Natural killer cell treated with Interleukin-12 subunit alpha and Interleukin-12 subunit beta and Interleukin-15 and Interleukin-18, amount 100 ng/mL, for 72 hours (primary cell): ENCODE data around the gene ADAMTS15. TPM values are rescaled to one million over a fixed set of nuclear protein-coding genes. Genes with fewer than 3 reads are reported as not detected.
A peak's percentile ranks its signal among the peaks of the same experiment; 100 is the strongest.
"Not testable (repeated sequence)": the region's sequence is repeated elsewhere in the genome, so short reads cannot be mapped to it uniquely, and the experiment has no call there.

Experiments
- ATAC-seq, 2 donors: fragments of 150-1000 bp; cut with Tn5 transposase in 1 of 2; sonication (Bioruptor Pico), chemical (Tn5 transposase) in 1 of 2; 2 replicates each; pipeline ENCODE4 v1.10.0; 2021
- DNase-seq: peaks from one replicate; pipeline ENCODE4 v3.0.0; 2022; ENCODE audit warnings: low spot score
- H3K27ac Mint-ChIP-seq, 2 donors: 1 replicate in 1 of 2; 2 replicates in 1 of 2; pipeline ENCODE4 v1.8.0; 2022; ENCODE audit warnings: mixed read lengths in 2 of 2, mild to moderate bottlenecking in 1 of 2, moderate library complexity in 1 of 2
- H3K27me3 Mint-ChIP-seq, 2 donors: 1 replicate in 1 of 2; 2 replicates in 1 of 2; pipeline ENCODE4 v1.8.0; 2022; ENCODE audit warnings: mixed read lengths in 2 of 2
- H3K36me3 Mint-ChIP-seq: one replicate; pipeline ENCODE4 v1.8.0; 2022; ENCODE audit warnings: mixed read lengths
- H3K4me1 Mint-ChIP-seq, 2 donors: 1 replicate in 1 of 2; 2 replicates in 1 of 2; pipeline ENCODE4 v1.8.0; 2022; ENCODE audit warnings: low read depth in 2 of 2, mixed read lengths in 2 of 2, mild to moderate bottlenecking in 1 of 2
- H3K4me3 Mint-ChIP-seq: one replicate; pipeline ENCODE4 v1.8.0; 2022; ENCODE audit warnings: mixed read lengths
- H3K9me3 Mint-ChIP-seq: 2 replicates; pipeline ENCODE4 v1.8.0; 2022; ENCODE audit warnings: mixed read lengths
- total RNA-seq, 2 donors: library from RNA; stranded (reverse); gene quantifications; one replicate each; pipeline ENCODE4 v1.2.3, GENCODE V29; 2022

ADAMTS15 gene
- total RNA-seq, 2 donors from 2014 or later: not detected

DNA sequence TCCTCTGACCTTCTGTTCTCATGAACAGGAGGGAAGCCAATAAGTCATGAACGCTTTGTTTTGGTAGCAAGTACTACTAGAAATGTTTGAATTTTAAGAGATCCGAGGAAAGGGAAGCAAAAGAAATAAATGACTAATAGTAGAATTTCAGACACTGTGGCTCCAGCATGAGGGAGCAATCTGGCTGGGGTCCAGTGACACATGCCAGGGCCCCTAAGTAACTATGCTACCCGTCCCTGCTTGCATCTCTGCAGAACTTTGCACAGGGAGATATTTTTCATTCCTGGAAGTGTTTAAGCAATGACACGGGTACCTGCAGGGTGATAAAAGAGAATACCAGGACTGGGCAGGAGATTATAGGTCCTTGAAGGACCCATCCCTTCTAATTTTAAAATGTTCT, 12.8 kb upstream of the ADAMTS15 start:
- H3K4me1 Mint-ChIP-seq: peaks cover 19 to 25% of the 10 kb centered on the region in 2 donors
- ATAC-seq (no peak), DNase-seq (no peak)
- H3K36me3 Mint-ChIP-seq: no peaks in the 10 kb centered on the region
- H3K27me3 Mint-ChIP-seq: peaks cover 9 to 11% of the 10 kb centered on the region in 2 donors
- no peak overlapping the region for H3K27ac Mint-ChIP-seq
- no peaks in the 10 kb centered on the region for H3K9me3 Mint-ChIP-seq
- no peak overlapping the region for H3K4me3 Mint-ChIP-seq

GRCh38 chr11:130436171-130436570, 12.3 kb upstream of the ADAMTS15 start:
- Mint-ChIP-seq H3K27ac (no peak overlapping the region), H3K9me3 (no peaks in the 10 kb centered on the region), H3K4me1 (peaks cover 18 to 25% of the 10 kb centered on the region in 2 donors), H3K27me3 (peaks cover 4 to 10% of the 10 kb centered on the region in 2 donors), H3K4me3 (no peak overlapping the region), H3K36me3 (no peaks in the 10 kb centered on the region)
- DNase-seq: no peak
- ATAC-seq: no peak

GRCh38 chr11:130437848-130438247, 10.6 kb upstream of the ADAMTS15 start:
- no peak for ATAC-seq
- Mint-ChIP-seq H3K4me1 (peaks cover 16 to 25% of the 10 kb centered on the region in 2 donors), H3K27ac (peak overlapping the region in 1 of 2 donors; percentile 27), H3K27me3 (peaks cover 0 to 11% of the 10 kb centered on the region in 2 donors), H3K36me3 (no peaks in the 10 kb centered on the region), H3K4me3 (peak overlapping the region; percentile 36), H3K9me3 (no peaks in the 10 kb centered on the region)
- DNase-seq: peak; percentile 56

DNA sequence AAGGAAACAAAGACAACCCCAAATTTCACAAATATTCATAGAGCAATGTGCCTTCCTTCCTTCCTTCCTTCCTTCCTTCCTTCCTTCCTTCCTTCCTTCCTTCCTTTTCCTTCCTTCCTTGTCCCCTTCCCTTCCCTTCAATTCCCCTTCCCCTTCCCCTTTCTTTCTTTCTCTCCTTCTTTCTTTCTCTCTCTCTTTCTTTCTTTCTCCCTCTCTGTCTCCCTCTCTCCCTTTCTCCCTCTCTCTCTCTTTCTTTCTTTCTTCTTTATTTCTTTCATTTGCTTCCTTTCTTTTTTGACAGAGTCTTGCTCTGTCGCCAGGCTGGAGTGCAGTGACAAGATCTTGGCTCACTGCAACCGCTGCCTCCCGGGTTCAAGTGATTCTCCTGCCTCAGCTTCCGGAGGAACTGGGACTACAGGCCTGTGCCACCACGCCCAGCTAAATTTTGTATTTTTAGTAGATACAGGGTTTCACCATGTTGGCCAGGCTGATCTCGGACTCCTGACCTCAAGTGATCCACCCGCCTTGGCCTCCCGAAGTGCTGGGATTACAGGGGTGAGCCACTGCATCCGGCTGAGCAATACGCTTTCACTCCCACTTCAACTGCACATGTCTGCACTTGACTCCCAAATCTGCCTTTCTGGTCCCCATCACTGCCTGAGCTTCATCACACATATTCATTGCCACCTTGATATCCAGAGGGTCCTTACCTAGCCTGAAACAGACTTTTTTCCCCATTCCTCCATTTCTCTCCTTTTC, 9.9 kb upstream of the ADAMTS15 start:
- peaks cover 16 to 25% of the 10 kb centered on the region in 2 donors for H3K4me1 Mint-ChIP-seq
- H3K9me3 Mint-ChIP-seq, H3K36me3 Mint-ChIP-seq, DNase-seq, ATAC-seq: not testable (repeated sequence)
- H3K4me3 Mint-ChIP-seq: peak overlapping the region; percentile 69
- H3K27me3 Mint-ChIP-seq: peaks cover 0 to 11% of the 10 kb centered on the region in 2 donors
- H3K27ac Mint-ChIP-seq: peak overlapping the region; percentile 58 to 66

GRCh38 chr11:130439160-130439519, 9.3 kb upstream of the ADAMTS15 start:
- no peaks in the 10 kb centered on the region for H3K36me3 Mint-ChIP-seq
- peak overlapping the region; percentile 58 to 66 for H3K27ac Mint-ChIP-seq
- H3K4me1 Mint-ChIP-seq: peaks cover 16 to 25% of the 10 kb centered on the region in 2 donors
- H3K9me3 Mint-ChIP-seq: no peaks in the 10 kb centered on the region
- H3K4me3 Mint-ChIP-seq: peak overlapping the region; percentile 69
- DNase-seq (peak; percentile 66), ATAC-seq (peak in 1 of 2 donors; percentile 76)
- peaks cover 0 to 11% of the 10 kb centered on the region in 2 donors for H3K27me3 Mint-ChIP-seq

- no peak overlapping the region for H3K4me3 Mint-ChIP-seq
Measured at GRCh38 chr11:130439876-130440275, 8.6 kb upstream of the ADAMTS15 start.

GRCh38 chr11:130441719-130442118, 6.7 kb upstream of the ADAMTS15 start:
- no peaks in the 10 kb centered on the region for H3K36me3 Mint-ChIP-seq
- no peak overlapping the region for H3K27ac Mint-ChIP-seq
- DNase-seq (no peak), ATAC-seq (no peak)
- no peaks in the 10 kb centered on the region for H3K9me3 Mint-ChIP-seq
- peaks cover 0 to 16% of the 10 kb centered on the region in 2 donors for H3K27me3 Mint-ChIP-seq
- H3K4me1 Mint-ChIP-seq: peaks cover 16 to 25% of the 10 kb centered on the region in 2 donors
- H3K4me3 Mint-ChIP-seq: no peak overlapping the region

More at GRCh38 chr11:130439876-130440275, 8.6 kb upstream of the ADAMTS15 start:
- no peak for ATAC-seq
- Mint-ChIP-seq H3K27ac (no peak overlapping the region), H3K27me3 (peaks cover 0 to 13% of the 10 kb centered on the region in 2 donors), H3K36me3 (no peaks in the 10 kb centered on the region), H3K9me3 (no peaks in the 10 kb centered on the region), H3K4me1 (peaks cover 16 to 25% of the 10 kb centered on the region in 2 donors)
- no peak for DNase-seq

DNA sequence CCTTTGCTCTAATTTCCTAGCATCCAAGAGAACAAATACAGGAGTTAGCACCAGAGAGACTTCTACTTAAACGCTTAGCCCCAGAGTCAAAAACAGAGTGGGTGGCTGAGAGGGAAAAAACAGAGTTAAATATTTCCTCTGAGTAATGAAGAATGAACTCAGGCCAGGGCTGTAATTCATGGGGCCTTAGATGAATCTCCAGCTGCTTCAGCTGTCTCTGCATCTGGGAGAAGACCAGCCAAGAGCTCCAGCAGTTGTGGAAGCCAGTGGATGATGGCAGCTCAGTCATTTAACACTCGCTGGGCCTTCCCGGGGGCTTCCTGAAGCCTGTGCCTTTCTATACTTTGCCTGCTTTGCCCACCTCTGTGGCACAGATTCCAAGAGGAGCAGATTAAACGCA, 5.7 kb upstream of the ADAMTS15 start:
- H3K9me3 Mint-ChIP-seq: no peaks in the 10 kb centered on the region
- DNase-seq: peak; percentile 18
- H3K4me1 Mint-ChIP-seq: peaks cover 16 to 25% of the 10 kb centered on the region in 2 donors
- no peak for ATAC-seq
- H3K4me3 Mint-ChIP-seq: no peak overlapping the region
- H3K27me3 Mint-ChIP-seq: peaks cover 0 to 19% of the 10 kb centered on the region in 2 donors
- no peak overlapping the region for H3K27ac Mint-ChIP-seq
- H3K36me3 Mint-ChIP-seq: no peaks in the 10 kb centered on the region

- Mint-ChIP-seq H3K27ac (no peak overlapping the region), H3K9me3 (no peaks in the 10 kb centered on the region), H3K36me3 (no peaks in the 10 kb centered on the region), H3K27me3 (peaks cover 0 to 21% of the 10 kb centered on the region in 2 donors), H3K4me3 (no peak overlapping the region), H3K4me1 (no peaks in the 10 kb centered on the region)
- ATAC-seq (no peak), DNase-seq (no peak)
Measured at GRCh38 chr11:130445788-130446187, 2.7 kb upstream of the ADAMTS15 start.

- Mint-ChIP-seq H3K4me1 (no peaks in the 10 kb centered on the region), H3K9me3 (no peaks in the 10 kb centered on the region), H3K27ac (no peak overlapping the region), H3K4me3 (peak overlapping the region; percentile 68), H3K36me3 (no peaks in the 10 kb centered on the region), H3K27me3 (peaks cover 3 to 22% of the 10 kb centered on the region in 2 donors)
- DNase-seq (no peak), ATAC-seq (no peak)
Measured at GRCh38 chr11:130448039-130448415, 418 bp upstream of the ADAMTS15 start.

- ATAC-seq (no peak), DNase-seq (no peak)
- H3K4me3 Mint-ChIP-seq: peak overlapping the region; percentile 68
- H3K27me3 Mint-ChIP-seq: peaks cover 15 to 26% of the 10 kb centered on the region in 2 donors
- H3K4me1 Mint-ChIP-seq: no peaks in the 10 kb centered on the region
- H3K9me3 Mint-ChIP-seq: no peaks in the 10 kb centered on the region
- no peak overlapping the region for H3K27ac Mint-ChIP-seq
- H3K36me3 Mint-ChIP-seq: no peaks in the 10 kb centered on the region
Measured at GRCh38 chr11:130449310-130449990, 1.0 kb downstream of the ADAMTS15 start.

GRCh38 chr11:130449996-130450769, 1.7 kb downstream of the ADAMTS15 start:
- peaks cover 16 to 24% of the 10 kb centered on the region in 2 donors for H3K27me3 Mint-ChIP-seq
- no peak for ATAC-seq
- H3K4me3 Mint-ChIP-seq: no peak overlapping the region

GRCh38 chr11:130451231-130452019, 3.0 kb downstream of the ADAMTS15 start:
- Mint-ChIP-seq H3K27me3 (peaks cover 16 to 23% of the 10 kb centered on the region in 2 donors), H3K36me3 (no peaks in the 10 kb centered on the region), H3K4me1 (no peaks in the 10 kb centered on the region), H3K4me3 (no peak overlapping the region), H3K9me3 (no peaks in the 10 kb centered on the region), H3K27ac (no peak overlapping the region)
- ATAC-seq (no peak), DNase-seq (no peak)

More at GRCh38 chr11:130449996-130450769, 1.7 kb downstream of the ADAMTS15 start:
- no peaks in the 10 kb centered on the region for H3K36me3 Mint-ChIP-seq
- H3K4me1 Mint-ChIP-seq: no peaks in the 10 kb centered on the region
- no peaks in the 10 kb centered on the region for H3K9me3 Mint-ChIP-seq
- DNase-seq: no peak
- H3K27ac Mint-ChIP-seq: no peak overlapping the region
